Stimulated activated CD4-positive, alpha-beta T cell treated with anti-CD3 and anti-CD28 coated beads, TNF-alpha, amount 100 ng/mL, for 48 hours (primary cell): ENCODE data around the gene THSD1.

Experiments used
- DNase-seq, 3 donors: peaks; one replicate each; pipeline ENCODE4 v3.0.0-alpha.2; 2020; ENCODE audit warnings: low read depth in 3 of 3

Gene THSD1

GRCh38 chr13:52405767-52406494 is at the start of gene THSD1:
TSS of gene THSD1 (minus strand) at chr13:52406172. CDS start at chr13:52402600, 3,572 bp downstream.
- DNase-seq = peak in 1 of 3 donors; percentile 8

GRCh38 chr13:52455677-52456041 is 49.7 kb upstream of the THSD1 start:
- peak; percentile 51 to 77 (median 53) for DNase-seq

- peak; percentile 78 to 90 (median 87) for DNase-seq
Observed at GRCh38 chr13:52454820-52455676, 49.1 kb upstream of the THSD1 start, which contains the start of gene CKAP2. TSS of gene CKAP2 (plus strand) at chr13:52455478. CDS start at chr13:52455557, 79 bp downstream.

- no peak for DNase-seq
Observed at GRCh38 chr13:52454459-52454819, 48.5 kb upstream of the THSD1 start.

GRCh38 chr13:52452470-52452869 is 46.5 kb upstream of the THSD1 start:
- DNase-seq = no peak

GRCh38 chr13:52451135-52451804 is 45.3 kb upstream of the THSD1 start:
- no peak for DNase-seq

GRCh38 chr13:52450793-52451116 is 44.8 kb upstream of the THSD1 start:
- no peak for DNase-seq

- DNase-seq = peak; percentile 85 to 92 (median 91)
Observed at GRCh38 chr13:52450012-52450792, 44.2 kb upstream of the THSD1 start, which contains the start of gene VPS36. TSS of gene VPS36 (minus strand) at chr13:52450634. CDS start at chr13:52450594, 40 bp downstream.

GRCh38 chr13:52449331-52450011 is 43.5 kb upstream of the THSD1 start:
- DNase-seq = no peak

GRCh38 chr13:52447815-52448552 is 42.0 kb upstream of the THSD1 start:
- no peak for DNase-seq

- no peak for DNase-seq
Observed at GRCh38 chr13:52447354-52447753, 41.4 kb upstream of the THSD1 start.

GRCh38 chr13:52446265-52446664 is 40.3 kb upstream of the THSD1 start:
- no peak for DNase-seq

GRCh38 chr13:52432456-52432855 is 26.5 kb upstream of the THSD1 start:
- no peak for DNase-seq

- DNase-seq = no peak
Observed at GRCh38 chr13:52428295-52428694, 22.3 kb upstream of the THSD1 start.

GRCh38 chr13:52421216-52421615 is 15.2 kb upstream of the THSD1 start:
- no peak for DNase-seq

- no peak for DNase-seq
Observed at GRCh38 chr13:52419080-52419479, 13.1 kb upstream of the THSD1 start.

- DNase-seq = no peak
Observed at GRCh38 chr13:52414963-52415362, 9.0 kb upstream of the THSD1 start.

- DNase-seq = no peak
Observed at GRCh38 chr13:52414051-52414450, 8.1 kb upstream of the THSD1 start.

GRCh38 chr13:52412128-52412527 is 6.2 kb upstream of the THSD1 start:
- no peak for DNase-seq

GRCh38 chr13:52411629-52412028 is 5.7 kb upstream of the THSD1 start:
- DNase-seq = no peak
